ENCODE data around the gene CR2. TPM values are rescaled to one million over a fixed set of nuclear protein-coding genes. Genes with fewer than 3 reads are reported as not detected.
A peak's percentile ranks its signal among the peaks of the same experiment; 100 is the strongest.

Gene CR2
- total RNA-seq, 1 donor from 2014 or later = not detected

GRCh38 chr1:207453710-207454045 is 450 bp upstream of the CR2 start:
- H3K9me3 Mint-ChIP-seq = no peaks in the 10 kb centered on the region
- peaks cover 46% of the 10 kb centered on the region for H3K27me3 Mint-ChIP-seq
- H3K27ac Mint-ChIP-seq = no peak overlapping the region
- no peak for DNase-seq (ENCODE audit: extremely low spot score, unreplicated experiment)
- H3K4me1 Mint-ChIP-seq (ENCODE audit: unreplicated experiment) = peaks cover 4% of the 10 kb centered on the region
- no peak for TF ChIP-seq CTCF (conservative IDR thresholded peaks at IDR 0.05)
- H3K36me3 Mint-ChIP-seq = no peaks in the 10 kb centered on the region
- peak overlapping the region; percentile 79 for H3K4me3 Mint-ChIP-seq

- H3K27me3 Mint-ChIP-seq = peaks cover 42% of the 10 kb centered on the region
- peaks cover 4% of the 10 kb centered on the region for H3K4me1 Mint-ChIP-seq (ENCODE audit: unreplicated experiment)
- H3K27ac Mint-ChIP-seq = no peak overlapping the region
- DNase-seq (ENCODE audit: extremely low spot score, unreplicated experiment) = no peak
- H3K36me3 Mint-ChIP-seq = no peaks in the 10 kb centered on the region
- no peak for TF ChIP-seq CTCF (conservative IDR thresholded peaks at IDR 0.05)
- no peaks in the 10 kb centered on the region for H3K9me3 Mint-ChIP-seq
- H3K4me3 Mint-ChIP-seq = peak overlapping the region; percentile 74
Observed at GRCh38 chr1:207455183-207455754, 1.1 kb downstream of the CR2 start.

- Mint-ChIP-seq H3K27ac (no peak overlapping the region), H3K36me3 (no peaks in the 10 kb centered on the region), H3K9me3 (no peaks in the 10 kb centered on the region), H3K4me3 (no peak overlapping the region), H3K27me3 (peaks cover 26% of the 10 kb centered on the region), H3K4me1 (ENCODE audit: unreplicated experiment) (peaks cover 4% of the 10 kb centered on the region)
- DNase-seq (ENCODE audit: extremely low spot score, unreplicated experiment) = no peak
- no peak for TF ChIP-seq CTCF (conservative IDR thresholded peaks at IDR 0.05)
Observed at GRCh38 chr1:207458414-207458813, 4.3 kb downstream of the CR2 start.

- Mint-ChIP-seq H3K27me3 (peaks cover 25% of the 10 kb centered on the region), H3K9me3 (no peaks in the 10 kb centered on the region), H3K4me1 (ENCODE audit: unreplicated experiment) (peaks cover 4% of the 10 kb centered on the region)
Observed at GRCh38 chr1:207459008-207459407, 4.9 kb downstream of the CR2 start.

GRCh38 chr1:207461649-207462048 is 7.5 kb downstream of the CR2 start:
- Mint-ChIP-seq H3K9me3 (no peaks in the 10 kb centered on the region), H3K4me3 (no peak overlapping the region), H3K27me3 (peaks cover 42% of the 10 kb centered on the region), H3K36me3 (no peaks in the 10 kb centered on the region), H3K4me1 (ENCODE audit: unreplicated experiment) (no peaks in the 10 kb centered on the region), H3K27ac (no peak overlapping the region)
- DNase-seq (ENCODE audit: extremely low spot score, unreplicated experiment) = no peak
- TF ChIP-seq CTCF (conservative IDR thresholded peaks at IDR 0.05) = no peak

More at GRCh38 chr1:207459008-207459407, 4.9 kb downstream of the CR2 start:
- H3K27ac Mint-ChIP-seq = no peak overlapping the region
- no peak for DNase-seq (ENCODE audit: extremely low spot score, unreplicated experiment)
- no peak for TF ChIP-seq CTCF (conservative IDR thresholded peaks at IDR 0.05)
- no peak overlapping the region for H3K4me3 Mint-ChIP-seq
- no peaks in the 10 kb centered on the region for H3K36me3 Mint-ChIP-seq

- Mint-ChIP-seq H3K36me3 (no peaks in the 10 kb centered on the region), H3K4me1 (ENCODE audit: unreplicated experiment) (no peaks in the 10 kb centered on the region), H3K4me3 (no peak overlapping the region), H3K27ac (no peak overlapping the region), H3K9me3 (no peaks in the 10 kb centered on the region), H3K27me3 (peaks cover 47% of the 10 kb centered on the region)
- no peak for TF ChIP-seq CTCF (conservative IDR thresholded peaks at IDR 0.05)
- DNase-seq (ENCODE audit: extremely low spot score, unreplicated experiment) = no peak
Observed at GRCh38 chr1:207462535-207462934, 8.4 kb downstream of the CR2 start.
